Fibroblast of lung (primary cell): Measurements from ENCODE around the gene UBE2G1. TPM values are rescaled to one million over a fixed set of nuclear protein-coding genes. Genes with fewer than 3 reads are reported as not detected.

Experiments
- DNase-seq, 2 donors: peaks; one replicate each; pipeline versions ENCODE4 v3.0.0 to v3.0.0-alpha.2; 2010; ENCODE audit warnings: low read depth in 2 of 2
- H2AFZ ChIP-seq: 2 replicates; pipeline ENCODE4 v1.5.1; 2012; ENCODE audit warnings: low read length, control low read depth, inconsistent platforms
- H3K27ac ChIP-seq: 2 replicates; pipeline ENCODE4 v1.5.1; 2011; ENCODE audit warnings: low read length, control low read depth; ENCODE audit not compliant: insufficient read depth
- H3K27me3 ChIP-seq: 2 replicates; pipeline ENCODE4 v1.5.1; 2011; ENCODE audit warnings: mild to moderate bottlenecking, low read length; ENCODE audit not compliant: control insufficient read depth, insufficient read depth
- H3K36me3 ChIP-seq: 2 replicates; pipeline ENCODE4 v1.5.1; 2011; ENCODE audit warnings: low read length; ENCODE audit not compliant: control insufficient read depth, insufficient read depth
- H3K4me1 ChIP-seq: 2 replicates; pipeline ENCODE4 v1.5.1; 2011; ENCODE audit warnings: low read length; ENCODE audit not compliant: control insufficient read depth, insufficient read depth; ENCODE audit errors: extremely low read depth
- H3K4me2 ChIP-seq: 2 replicates; pipeline ENCODE4 v1.5.1; 2011; ENCODE audit warnings: low read length, control low read depth; ENCODE audit not compliant: insufficient read depth; ENCODE audit errors: extremely low read depth
- H3K4me3 ChIP-seq, 4 experiments: fragments of 200-600 bp in 1 of 4; sonication (generic) in 1 of 4; replicated peaks in 1 of 4; 2 replicates each; pipeline ENCODE4 v1.5.1; 2011 to 2016; ENCODE audit warnings: low read length in 4 of 4, low read depth in 3 of 4, mild to moderate bottlenecking in 3 of 4, control low read depth in 2 of 4, inconsistent platforms in 1 of 4, mixed read lengths in 1 of 4; ENCODE audit not compliant: insufficient read depth in 1 of 4; ENCODE audit errors: control extremely low read depth in 1 of 4
- H3K79me2 ChIP-seq: 2 replicates; pipeline ENCODE4 v1.5.1; 2012; ENCODE audit warnings: mild to moderate bottlenecking, low read length, inconsistent platforms; ENCODE audit not compliant: control insufficient read depth, insufficient read depth
- H3K9ac ChIP-seq: 2 replicates; pipeline ENCODE4 v1.5.1; 2011; ENCODE audit warnings: mild to moderate bottlenecking, low read length, control low read depth; ENCODE audit not compliant: insufficient read depth
- H3K9me3 ChIP-seq: 2 replicates; pipeline ENCODE4 v1.5.1; 2012; ENCODE audit warnings: low read depth, low read length; ENCODE audit not compliant: control insufficient read depth, insufficient read depth
- H4K20me1 ChIP-seq: 2 replicates; pipeline ENCODE4 v1.5.1; 2011; ENCODE audit warnings: low read length; ENCODE audit not compliant: control insufficient read depth, insufficient read depth; ENCODE audit errors: extremely low read depth
- CTCF ChIP-seq, 2 donors: IDR thresholded peaks in 1 of 2; conservative IDR thresholded peaks in 1 of 2; 1 replicate in 1 of 2; 2 replicates in 1 of 2; pipeline ENCODE4 v1.5.1; 2011 to 2012; ENCODE audit warnings: low read length in 2 of 2, control low read depth in 1 of 2, inconsistent platforms in 1 of 2, low read depth in 1 of 2, mild to moderate bottlenecking in 1 of 2
- EZH2 ChIP-seq: IDR thresholded peaks from 2 replicates; pipeline ENCODE4 v1.5.1; 2012; ENCODE audit warnings: low read length, control low read depth, mild to moderate bottlenecking; ENCODE audit errors: missing control alignments
- polyA plus RNA-seq, 2 donors: library from polyadenylated mRNA; depleted of rRNA in 1 of 2; stranded (reverse) in 1 of 2; unstranded in 1 of 2; fragments of >200 nt; gene quantifications; 2 replicates each; pipeline ENCODE4 v1.2.1, GENCODE V29; 2011 to 2012; ENCODE audit warnings: missing spikeins in 1 of 2
- total RNA-seq: library from RNA; depleted of rRNA; stranded (reverse); fragments of >200 nt; gene quantifications from 2 replicates; pipeline ENCODE4 v1.2.1, GENCODE V29; 2014

The UBE2G1 gene
- total and polyA plus RNA-seq, 2 donors (not counting 1 experiment from before 2014, with no cell fraction given), result 30.7 to 48.4 TPM

GRCh38 chr17:4241535-4241934 is 124.9 kb downstream of the UBE2G1 start:
- Histone ChIP-seq H3K79me2 (peaks cover 22% of the 10 kb centered on the region), H3K27ac (no peak overlapping the region), H4K20me1 (no peaks in the 10 kb centered on the region), H3K4me1 (no peaks in the 10 kb centered on the region), H3K9me3 (no peaks in the 10 kb centered on the region), H3K4me2 (no peak overlapping the region), H3K9ac (no peak overlapping the region), H3K27me3 (no peaks in the 10 kb centered on the region), H3K36me3 (peaks cover 3% of the 10 kb centered on the region), H3K4me3 (no peak overlapping the region), H2AFZ (no peak overlapping the region)
- DNase-seq, result no peak
- TF ChIP-seq EZH2 (no peak), CTCF (conservative IDR thresholded peaks at IDR 0.05 in 1 of 2, IDR thresholded peaks at IDR 0.05 in 1 of 2; ENCODE audit: low read depth in 1 of 2, low read length in 2 of 2) (no peak)

DNA sequence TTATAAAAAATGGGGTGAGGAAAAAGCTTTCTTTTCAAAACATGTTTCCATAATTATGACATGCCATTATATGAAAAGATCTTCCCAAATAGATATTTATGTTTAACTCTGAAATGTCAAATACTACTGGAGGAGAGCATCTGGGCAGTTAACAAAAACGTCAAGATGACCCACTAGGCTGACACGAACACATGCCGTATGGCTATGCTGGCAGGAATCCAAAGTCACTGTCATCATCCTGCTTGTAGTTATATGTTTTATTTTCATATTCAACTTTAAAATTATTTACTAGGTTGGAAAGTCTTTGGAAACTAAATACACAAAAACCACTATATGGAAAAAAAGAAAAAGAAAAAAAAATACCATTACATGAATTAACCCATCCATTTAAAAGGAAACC is 130.0 kb downstream of the UBE2G1 start:
- no peaks in the 10 kb centered on the region for H4K20me1 ChIP-seq
- H3K27ac ChIP-seq, result no peak overlapping the region
- H3K4me1 ChIP-seq, result peaks cover 10% of the 10 kb centered on the region
- no peaks in the 10 kb centered on the region for H3K27me3 ChIP-seq
- no peak overlapping the region for H3K9ac ChIP-seq
- peak in 1 of 2 donors; percentile 58 for DNase-seq
- no peaks in the 10 kb centered on the region for H3K9me3 ChIP-seq
- TF ChIP-seq CTCF (conservative IDR thresholded peaks at IDR 0.05 in 1 of 2, IDR thresholded peaks at IDR 0.05 in 1 of 2; ENCODE audit: low read depth in 1 of 2, low read length in 2 of 2) (no peak), EZH2 (no peak)
- H3K36me3 ChIP-seq, result peaks cover 6% of the 10 kb centered on the region
- H2AFZ ChIP-seq, result no peak overlapping the region
- no peak overlapping the region for H3K4me3 ChIP-seq
- H3K79me2 ChIP-seq, result no peaks in the 10 kb centered on the region
- no peak overlapping the region for H3K4me2 ChIP-seq

DNA sequence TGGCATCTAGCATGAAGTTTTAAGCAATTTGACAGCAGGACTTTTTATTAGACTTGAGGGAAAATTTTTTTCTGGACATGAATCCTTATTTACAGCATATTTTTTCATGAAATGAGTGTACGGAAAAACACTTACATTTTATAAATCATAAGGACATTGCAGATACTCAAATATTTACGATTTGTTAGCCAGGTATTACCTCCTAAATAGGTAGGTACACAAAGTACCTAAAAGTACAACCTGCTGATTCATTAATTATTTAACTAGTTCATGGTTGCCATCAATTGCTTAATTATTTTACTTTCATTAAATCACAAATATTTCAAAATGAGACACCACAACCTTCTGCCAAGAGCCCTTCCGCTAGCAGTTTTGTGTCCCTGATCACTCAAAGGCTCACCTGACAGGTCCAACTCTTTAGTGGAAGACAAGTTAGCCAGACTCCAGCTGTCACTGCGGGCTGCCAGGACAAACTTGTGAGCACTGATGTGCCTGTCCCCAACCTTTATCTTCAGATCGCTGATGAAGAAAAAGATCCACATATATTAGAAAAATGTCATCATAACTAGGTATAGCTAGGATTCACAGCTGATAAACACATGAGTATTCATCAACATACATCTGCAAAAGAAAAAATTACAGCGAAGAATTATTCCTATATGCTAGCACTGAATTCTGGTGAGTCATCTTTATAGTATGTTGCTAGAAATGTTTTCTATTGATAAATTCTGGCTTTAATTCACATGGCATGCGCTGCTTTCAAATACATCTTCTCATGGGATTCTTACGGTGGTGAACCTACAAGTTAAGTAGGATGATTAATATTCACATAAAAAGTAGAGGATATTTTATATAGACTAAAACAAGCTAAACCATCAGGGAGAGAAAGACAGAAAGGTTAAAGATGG is 130.8 kb downstream of the UBE2G1 start:
- peak; percentile 26 to 53 for DNase-seq
- Histone ChIP-seq H3K4me1 (peaks cover 18% of the 10 kb centered on the region), H4K20me1 (no peaks in the 10 kb centered on the region), H2AFZ (no peak overlapping the region), H3K9me3 (no peaks in the 10 kb centered on the region), H3K4me3 (no peak overlapping the region), H3K36me3 (peaks cover 5% of the 10 kb centered on the region), H3K79me2 (no peaks in the 10 kb centered on the region), H3K27me3 (no peaks in the 10 kb centered on the region), H3K4me2 (no peak overlapping the region), H3K27ac (no peak overlapping the region), H3K9ac (no peak overlapping the region)
- TF ChIP-seq CTCF (conservative IDR thresholded peaks at IDR 0.05 in 1 of 2, IDR thresholded peaks at IDR 0.05 in 1 of 2; ENCODE audit: low read depth in 1 of 2, low read length in 2 of 2) (no peak), EZH2 (no peak)
